Neuron (in vitro differentiated cells): ENCODE measurements around the gene B3GAT1.

Source experiments
- H2AFZ ChIP-seq: one replicate; pipeline ENCODE4 v1.6.1; 2013; ENCODE audit warnings: low read depth, mild to moderate bottlenecking, inconsistent platforms, low read length, moderate library complexity
- H3K27me3 ChIP-seq: one replicate; pipeline ENCODE4 v1.6.1; 2013; ENCODE audit warnings: low read length; ENCODE audit not compliant: insufficient read depth
- H3K36me3 ChIP-seq: one replicate; pipeline ENCODE4 v1.6.1; 2013; ENCODE audit warnings: low read length; ENCODE audit not compliant: insufficient read depth
- H3K4me1 ChIP-seq: one replicate; pipeline ENCODE4 v1.6.1; 2013; ENCODE audit warnings: low read length; ENCODE audit not compliant: insufficient read depth
- H3K4me3 ChIP-seq: 2 replicates; pipeline ENCODE4 v1.5.1; 2013; ENCODE audit warnings: mild to moderate bottlenecking, low read length, moderate library complexity
- H3K9me3 ChIP-seq: one replicate; pipeline ENCODE4 v1.6.1; 2013; ENCODE audit warnings: low read length

B3GAT1 gene

DNA sequence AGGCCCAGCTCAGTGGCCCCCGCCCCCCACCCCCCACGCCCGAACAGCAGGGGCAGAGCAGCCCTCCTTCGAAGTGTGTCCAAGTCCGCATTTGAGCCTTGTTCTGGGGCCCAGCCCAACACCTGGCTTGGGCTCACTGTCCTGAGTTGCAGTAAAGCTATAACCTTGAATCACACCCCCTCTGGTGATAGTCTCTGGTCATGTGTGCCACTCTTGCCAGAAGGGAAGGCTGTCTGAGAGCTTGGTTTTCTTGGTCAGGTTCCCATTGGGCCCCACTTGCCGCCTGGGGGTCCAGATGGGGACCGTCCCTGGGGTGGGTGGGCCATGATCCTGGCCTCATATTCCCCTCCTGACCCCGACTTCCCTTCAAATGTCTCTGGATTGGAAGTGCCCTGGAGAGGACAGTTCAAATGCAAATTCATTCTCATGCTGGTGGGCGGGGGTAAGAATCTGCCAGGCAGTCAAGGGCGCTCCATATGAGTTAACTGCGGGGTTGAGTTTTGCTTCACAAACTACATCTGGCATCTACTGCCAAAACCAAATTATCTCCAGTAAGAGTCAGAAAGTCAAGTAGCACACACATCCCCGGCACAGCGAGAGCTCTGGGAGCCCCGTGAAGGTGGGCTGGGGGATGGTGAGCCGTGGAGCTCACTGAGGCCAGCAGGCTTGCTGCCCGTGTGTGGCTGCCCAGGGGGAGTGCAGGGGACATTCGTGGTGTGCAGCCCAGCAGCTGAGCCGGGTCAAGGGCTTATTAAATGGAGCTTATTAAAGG is 35.7 kb downstream of the B3GAT1 start:
- H3K9me3 ChIP-seq: no peaks in the 10 kb centered on the region
- no peak overlapping the region for H3K4me3 ChIP-seq
- H3K27me3 ChIP-seq: no peaks in the 10 kb centered on the region
- H2AFZ ChIP-seq: no peak overlapping the region
- no peaks in the 10 kb centered on the region for H3K4me1 ChIP-seq
- peaks cover 18% of the 10 kb centered on the region for H3K36me3 ChIP-seq

DNA sequence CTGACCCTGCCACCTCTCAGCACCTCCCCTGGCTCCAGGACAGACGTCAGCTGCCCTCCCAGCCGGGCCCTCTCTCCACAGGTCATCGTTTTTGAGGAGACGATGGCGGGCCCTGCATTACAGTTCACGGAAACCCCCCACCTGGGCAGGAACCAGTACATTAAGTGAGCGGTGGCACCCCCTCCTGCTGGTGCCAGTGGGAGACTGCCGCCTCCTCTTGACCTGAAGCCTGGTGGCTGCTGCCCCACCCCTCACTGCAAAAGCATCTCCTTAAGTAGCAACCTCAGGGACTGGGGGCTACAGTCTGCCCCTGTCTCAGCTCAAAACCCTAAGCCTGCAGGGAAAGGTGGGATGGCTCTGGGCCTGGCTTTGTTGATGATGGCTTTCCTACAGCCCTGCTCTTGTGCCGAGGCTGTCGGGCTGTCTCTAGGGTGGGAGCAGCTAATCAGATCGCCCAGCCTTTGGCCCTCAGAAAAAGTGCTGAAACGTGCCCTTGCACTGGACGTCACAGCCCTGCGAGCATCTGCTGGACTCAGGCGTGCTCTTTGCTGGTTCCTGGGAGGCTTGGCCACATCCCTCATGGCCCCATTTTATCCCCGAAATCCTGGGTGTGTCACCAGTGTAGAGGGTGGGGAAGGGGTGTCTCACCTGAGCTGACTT is 37.0 kb downstream of the B3GAT1 start:
- peaks cover 15% of the 10 kb centered on the region for H3K36me3 ChIP-seq
- no peak overlapping the region for H3K4me3 ChIP-seq

DNA sequence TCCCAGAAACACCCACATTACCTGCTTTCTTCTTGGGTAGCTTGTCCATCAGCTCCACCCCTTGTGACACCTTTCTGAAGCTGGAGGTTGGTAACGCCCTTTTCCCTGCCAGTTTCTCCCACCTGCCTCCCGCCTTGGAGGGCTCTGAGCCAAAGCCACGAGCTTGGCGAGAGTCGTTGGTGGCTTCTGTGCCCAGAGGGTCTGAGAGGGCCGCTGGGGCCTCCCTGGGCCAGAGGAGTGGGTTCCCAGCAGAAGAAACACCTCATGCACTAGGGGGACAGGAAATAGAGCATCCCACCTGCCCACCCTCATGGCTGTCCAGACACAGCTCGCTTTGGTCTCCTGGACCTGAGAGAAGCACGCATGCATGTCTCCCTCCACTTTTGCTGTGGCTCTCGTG is 37.9 kb downstream of the B3GAT1 start:
- Histone ChIP-seq H3K9me3 (no peaks in the 10 kb centered on the region), H3K4me1 (no peaks in the 10 kb centered on the region), H2AFZ (no peak overlapping the region), H3K4me3 (no peak overlapping the region), H3K36me3 (peaks cover 10% of the 10 kb centered on the region), H3K27me3 (no peaks in the 10 kb centered on the region)

More for the DNA sequence above, 37.0 kb downstream of the B3GAT1 start:
- Histone ChIP-seq H3K4me1 (no peaks in the 10 kb centered on the region), H2AFZ (no peak overlapping the region), H3K27me3 (no peaks in the 10 kb centered on the region), H3K9me3 (no peaks in the 10 kb centered on the region)

DNA sequence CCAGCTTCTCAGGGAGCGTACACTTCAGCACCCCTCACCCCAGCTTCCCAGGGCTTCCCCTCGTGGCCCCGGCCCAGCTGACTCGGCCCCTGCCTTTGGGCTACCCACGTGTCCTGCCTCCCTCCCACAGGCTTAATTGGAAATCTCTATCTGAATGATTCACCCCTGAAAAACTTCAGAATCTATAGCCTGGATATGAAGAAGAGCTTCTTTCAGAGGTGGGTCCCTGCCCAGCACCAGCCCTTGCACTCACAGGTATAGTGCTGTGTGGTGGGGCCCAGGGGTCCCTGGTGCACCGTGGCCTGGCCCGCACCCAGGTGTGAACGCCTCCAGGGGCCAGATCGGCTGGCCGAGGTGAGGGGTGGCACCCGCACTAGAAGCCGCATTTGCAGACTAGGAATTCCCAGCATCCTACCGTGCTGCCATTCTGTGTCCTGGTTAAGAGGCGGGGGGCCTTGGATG is 38.4 kb downstream of the B3GAT1 start:
- Histone ChIP-seq H3K27me3 (no peaks in the 10 kb centered on the region), H3K4me1 (no peaks in the 10 kb centered on the region), H3K36me3 (peaks cover 10% of the 10 kb centered on the region), H3K4me3 (no peak overlapping the region), H2AFZ (no peak overlapping the region), H3K9me3 (no peaks in the 10 kb centered on the region)

DNA sequence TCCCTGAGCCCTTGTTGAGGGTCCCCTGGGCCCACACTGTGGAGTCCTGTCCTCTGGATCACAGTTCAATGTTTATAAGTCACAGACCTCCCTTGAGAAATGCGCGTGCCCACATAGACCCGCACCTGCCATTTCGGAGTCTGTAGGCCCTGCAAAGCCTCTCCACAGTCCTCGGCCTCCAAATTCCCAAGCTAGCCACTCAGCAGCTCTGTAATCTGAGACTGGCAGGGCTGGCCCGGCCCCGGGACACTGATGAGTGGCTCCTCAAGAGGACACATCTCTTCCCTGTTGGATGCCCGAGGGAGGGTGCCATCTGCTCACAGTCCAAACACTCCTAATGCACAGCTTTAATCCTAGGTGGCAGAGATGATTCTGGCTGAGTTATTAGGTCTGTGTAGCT is 39.1 kb downstream of the B3GAT1 start:
- no peaks in the 10 kb centered on the region for H3K4me1 ChIP-seq
- no peak overlapping the region for H2AFZ ChIP-seq
- H3K36me3 ChIP-seq: peaks cover 10% of the 10 kb centered on the region
- H3K9me3 ChIP-seq: no peaks in the 10 kb centered on the region
- no peaks in the 10 kb centered on the region for H3K27me3 ChIP-seq
- H3K4me3 ChIP-seq: no peak overlapping the region

DNA sequence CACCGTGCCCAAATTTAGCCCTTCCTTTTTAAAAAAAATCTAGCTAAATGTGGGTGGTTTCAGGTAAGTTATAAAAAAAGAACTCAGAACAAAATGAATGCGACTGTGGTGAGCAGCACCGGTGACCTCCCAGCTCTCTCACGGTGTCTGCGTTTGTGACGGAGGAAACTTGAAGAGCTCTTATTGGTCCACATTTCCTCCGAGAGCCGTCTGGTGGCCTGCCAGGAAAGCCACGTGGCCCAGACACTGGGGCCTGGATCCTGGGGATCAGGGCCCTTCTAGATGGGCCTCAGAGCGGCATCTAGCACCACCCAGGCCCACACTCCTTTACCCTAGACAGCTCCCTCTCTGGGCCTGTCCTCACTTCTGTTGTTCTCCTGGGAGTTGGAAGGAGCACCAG is 39.5 kb downstream of the B3GAT1 start:
- Histone ChIP-seq H3K27me3 (no peaks in the 10 kb centered on the region), H3K36me3 (peaks cover 10% of the 10 kb centered on the region), H3K9me3 (no peaks in the 10 kb centered on the region), H3K4me1 (no peaks in the 10 kb centered on the region), H3K4me3 (no peak overlapping the region), H2AFZ (no peak overlapping the region)

DNA sequence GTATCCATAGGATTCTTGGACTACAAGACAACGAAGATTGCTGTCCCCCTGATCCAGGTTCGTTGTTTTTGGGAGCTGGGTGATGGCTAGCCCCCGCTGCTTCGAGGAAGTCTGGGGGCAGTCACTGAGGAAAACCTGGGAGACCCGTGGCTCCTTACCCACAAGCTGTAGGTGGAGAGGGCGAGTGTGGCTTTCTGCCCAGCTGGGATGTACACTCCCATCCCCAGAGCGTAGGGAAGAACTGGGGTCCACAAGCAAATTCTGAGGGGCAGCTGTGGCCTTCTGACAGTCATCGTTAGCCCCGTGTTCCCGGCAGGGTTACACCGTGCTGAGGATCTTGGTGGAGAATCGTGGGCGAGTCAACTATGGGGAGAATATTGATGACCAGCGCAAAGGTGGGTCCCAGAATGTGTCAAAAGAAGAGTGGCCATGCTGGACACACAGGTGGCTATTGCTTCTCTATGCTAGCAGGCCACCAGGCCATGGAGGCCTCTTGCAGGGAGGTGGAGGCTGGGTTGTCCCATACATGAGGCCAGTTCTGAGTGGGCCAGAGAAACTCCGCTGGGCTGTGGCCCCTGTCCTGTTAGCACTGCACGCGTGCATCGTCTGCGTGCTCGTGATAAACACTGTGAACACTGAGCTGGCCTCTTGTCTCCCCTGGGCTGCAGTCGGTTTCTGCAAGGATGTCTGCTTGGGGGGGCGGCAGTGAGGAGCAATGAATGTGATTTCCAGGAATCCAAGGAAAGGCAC is 40.4 kb downstream of the B3GAT1 start:
- Histone ChIP-seq H2AFZ (no peak overlapping the region), H3K9me3 (no peaks in the 10 kb centered on the region), H3K36me3 (peaks cover 6% of the 10 kb centered on the region), H3K4me3 (no peak overlapping the region), H3K27me3 (no peaks in the 10 kb centered on the region), H3K4me1 (no peaks in the 10 kb centered on the region)

DNA sequence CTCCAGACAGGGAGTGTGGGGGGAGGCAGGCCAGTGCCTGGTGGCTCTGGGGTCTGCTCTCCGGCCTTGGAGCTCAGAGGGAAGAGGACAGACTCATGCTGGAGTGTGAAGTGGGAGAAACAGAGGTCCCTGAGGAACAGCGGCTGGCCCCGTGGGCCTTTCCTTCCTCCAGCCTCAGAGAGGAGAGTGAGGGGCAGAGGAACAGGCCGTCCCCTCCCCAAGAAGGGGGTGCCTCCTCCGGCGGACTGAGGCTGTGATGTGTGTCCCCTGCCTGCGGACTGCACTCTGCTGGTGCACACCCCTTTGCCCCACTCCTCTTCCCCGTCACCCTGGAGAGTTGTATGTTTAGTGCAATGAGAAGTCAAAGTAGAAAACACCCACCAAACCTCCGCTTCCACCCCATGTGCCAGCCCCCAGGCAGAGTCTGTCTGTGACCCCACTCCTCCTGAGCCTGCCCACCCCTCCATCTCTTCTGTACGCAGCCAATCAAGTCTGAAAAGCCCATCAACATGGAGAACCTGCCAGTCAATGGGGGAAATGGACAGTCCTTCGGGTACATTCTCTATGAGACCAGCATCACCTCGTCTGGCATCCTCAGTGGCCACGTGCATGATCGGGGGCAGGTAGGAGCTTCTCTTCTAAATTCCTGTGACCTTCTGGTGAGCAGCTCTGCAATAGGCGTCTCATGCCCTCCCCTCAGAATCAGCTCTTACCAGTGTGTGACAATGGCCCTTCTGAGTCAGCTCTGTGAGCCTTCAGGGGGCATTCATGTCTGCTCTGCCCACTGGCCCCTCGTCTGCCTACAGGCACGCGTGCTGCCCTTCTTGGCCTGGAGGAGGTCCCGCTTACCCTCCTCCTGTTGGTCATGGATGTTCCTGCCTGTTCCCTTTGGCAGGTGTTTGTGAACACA is 41.3 kb downstream of the B3GAT1 start:
- Histone ChIP-seq H3K4me1 (no peaks in the 10 kb centered on the region), H3K36me3 (peaks cover 6% of the 10 kb centered on the region), H2AFZ (no peak overlapping the region), H3K27me3 (no peaks in the 10 kb centered on the region), H3K9me3 (no peaks in the 10 kb centered on the region), H3K4me3 (no peak overlapping the region)

DNA sequence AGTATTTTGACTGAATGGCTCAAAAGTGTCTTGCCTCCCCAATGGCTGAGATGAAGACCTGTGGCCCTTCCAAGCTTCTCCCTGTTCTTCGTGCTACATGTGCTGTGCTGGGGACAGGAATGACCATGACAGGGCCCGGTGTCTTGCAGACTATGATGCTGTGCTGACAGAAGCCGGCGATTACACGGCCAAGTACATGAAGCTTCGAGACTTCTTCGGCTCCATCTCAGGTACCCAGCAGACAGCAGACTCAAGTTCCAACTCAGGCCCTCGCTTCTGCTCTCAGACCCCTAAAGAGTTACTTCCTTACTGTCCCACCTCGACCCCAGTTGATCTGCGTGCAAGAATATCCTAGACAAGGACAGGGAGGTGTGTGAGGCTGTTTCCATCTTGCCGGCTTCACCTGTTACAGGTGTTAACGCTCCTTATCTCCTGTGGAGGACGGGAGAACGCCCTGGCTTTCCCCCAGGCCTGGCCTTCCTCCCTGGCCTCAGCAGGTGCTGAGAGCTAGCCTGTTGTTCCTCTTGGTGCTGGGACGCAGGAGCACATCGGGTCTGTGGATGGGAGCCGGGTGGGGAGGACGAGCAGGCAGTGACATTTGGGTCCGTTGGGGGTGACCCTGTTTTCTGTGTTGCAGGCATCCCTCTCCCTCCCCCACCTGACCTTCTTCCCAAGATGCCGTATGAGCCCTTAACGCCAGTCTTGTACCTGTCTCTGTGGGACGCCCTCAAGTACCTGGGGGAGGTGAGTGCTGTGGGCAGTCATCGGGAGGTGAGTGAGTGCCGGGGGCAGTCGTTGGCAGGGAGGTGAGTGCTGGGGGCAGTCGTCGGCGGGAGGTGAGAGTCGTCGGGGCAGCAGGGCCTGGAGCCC is 42.2 kb downstream of the B3GAT1 start:
- H3K4me3 ChIP-seq: no peak overlapping the region
- no peak overlapping the region for H2AFZ ChIP-seq
- no peaks in the 10 kb centered on the region for H3K4me1 ChIP-seq
- H3K36me3 ChIP-seq: peaks cover 6% of the 10 kb centered on the region
- no peaks in the 10 kb centered on the region for H3K27me3 ChIP-seq
- H3K9me3 ChIP-seq: no peaks in the 10 kb centered on the region

DNA sequence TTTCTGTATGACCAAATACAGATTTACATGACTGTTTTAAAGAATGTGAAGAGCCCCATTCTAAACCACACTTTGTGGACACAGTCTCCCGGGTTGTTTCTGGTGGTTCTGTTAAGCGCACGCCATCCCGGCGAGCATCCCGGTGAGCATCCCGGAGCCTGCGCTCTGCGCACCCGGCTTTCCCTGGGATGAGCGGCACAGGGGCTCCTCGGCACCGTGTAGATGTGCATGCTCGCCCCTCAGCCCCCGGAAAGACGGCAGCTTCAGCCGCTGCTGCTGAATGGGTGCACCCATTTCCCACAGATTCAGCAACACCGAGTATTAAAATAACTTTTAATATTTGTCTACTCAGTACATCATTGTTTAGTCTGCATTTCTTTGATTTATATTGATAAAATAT is 44.3 kb downstream of the B3GAT1 start:
- Histone ChIP-seq H3K4me1 (no peaks in the 10 kb centered on the region), H3K4me3 (no peak overlapping the region), H3K27me3 (no peaks in the 10 kb centered on the region), H2AFZ (no peak overlapping the region), H3K36me3 (peaks cover 4% of the 10 kb centered on the region), H3K9me3 (no peaks in the 10 kb centered on the region)

DNA sequence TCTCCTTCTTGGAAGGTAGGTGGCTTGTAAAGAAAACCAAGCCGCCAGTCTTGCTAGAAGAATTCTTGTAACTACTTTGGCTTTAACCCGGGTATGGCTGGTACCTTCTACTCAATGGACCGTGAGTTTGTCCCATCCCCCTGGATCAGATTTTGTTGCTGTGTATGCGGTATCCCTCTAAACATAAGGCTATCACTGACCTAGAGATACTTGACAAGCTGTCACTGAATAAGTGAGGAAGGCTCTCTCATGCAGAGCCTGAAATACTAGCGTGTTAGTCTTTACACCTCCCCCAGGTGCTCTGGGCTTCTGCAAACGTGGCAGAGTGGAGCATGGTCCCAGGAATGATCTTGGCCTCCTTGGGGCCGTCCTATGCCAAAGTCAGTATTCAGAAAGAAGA is 45.8 kb downstream of the B3GAT1 start:
- Histone ChIP-seq H3K36me3 (peaks cover 2% of the 10 kb centered on the region), H3K4me1 (no peaks in the 10 kb centered on the region), H2AFZ (no peak overlapping the region), H3K9me3 (no peaks in the 10 kb centered on the region), H3K4me3 (no peak overlapping the region), H3K27me3 (no peaks in the 10 kb centered on the region)
